H9 (cell line): ENCODE data around the gene DUS4L. TPM values are rescaled to one million over a fixed set of nuclear protein-coding genes. Genes with fewer than 3 reads are reported as not detected.

Source experiments
- DNase-seq: peaks from one replicate; pipeline ENCODE4 v3.0.0-alpha.2; 2017
- H2AFZ ChIP-seq: one replicate; pipeline ENCODE4 v1.6.1; 2013; ENCODE audit warnings: mild to moderate bottlenecking, low read length, control low read depth, moderate library complexity
- H2AK5ac ChIP-seq: 2 replicates; pipeline ENCODE4 v1.6.1; 2013; ENCODE audit warnings: low read length, control low read depth, mixed read lengths; ENCODE audit not compliant: insufficient read length
- H2BK120ac ChIP-seq: one replicate; pipeline ENCODE4 v1.6.1; 2013; ENCODE audit warnings: low read depth, mild to moderate bottlenecking, low read length, control low read depth, inconsistent platforms; ENCODE audit not compliant: poor library complexity, severe bottlenecking
- H2BK12ac ChIP-seq: 2 replicates; pipeline ENCODE4 v1.6.1; 2013; ENCODE audit warnings: low read length, control low read depth, mixed read lengths, low read depth; ENCODE audit not compliant: insufficient read length
- H2BK15ac ChIP-seq: 2 replicates; pipeline ENCODE4 v1.6.1; 2013; ENCODE audit warnings: low read depth, low read length, control low read depth
- H2BK20ac ChIP-seq: one replicate; pipeline ENCODE4 v1.6.1; 2013; ENCODE audit warnings: low read depth, mild to moderate bottlenecking, low read length, control low read depth, inconsistent platforms; ENCODE audit not compliant: poor library complexity, severe bottlenecking
- H2BK5ac ChIP-seq: 2 replicates; pipeline ENCODE4 v1.6.1; 2013; ENCODE audit warnings: low read length, control low read depth, mixed read lengths; ENCODE audit not compliant: insufficient read length
- H3K14ac ChIP-seq: 2 replicates; pipeline ENCODE4 v1.6.1; 2013; ENCODE audit warnings: low read length, control low read depth; ENCODE audit not compliant: insufficient read depth
- H3K18ac ChIP-seq: 2 replicates; pipeline ENCODE4 v1.6.1; 2013; ENCODE audit warnings: low read depth, mild to moderate bottlenecking, mixed read lengths, low read length, control low read depth; ENCODE audit not compliant: insufficient read length
- H3K23ac ChIP-seq: 2 replicates; pipeline ENCODE4 v1.6.1; 2013; ENCODE audit warnings: low read length, control low read depth, mixed read lengths, low read depth; ENCODE audit not compliant: insufficient read length
- H3K23me2 ChIP-seq: 2 replicates; pipeline ENCODE4 v1.6.1; 2013; ENCODE audit warnings: low read depth, mild to moderate bottlenecking, mixed read lengths, low read length, control low read depth; ENCODE audit not compliant: insufficient read length, poor library complexity, severe bottlenecking
- H3K27ac ChIP-seq: 2 replicates; pipeline ENCODE4 v1.5.1; 2013; ENCODE audit warnings: low read length, control low read depth, mixed read lengths, low read depth; ENCODE audit not compliant: insufficient read length
- H3K27me3 ChIP-seq: 2 replicates; pipeline ENCODE4 v1.6.1; 2013; ENCODE audit warnings: low read length, control low read depth, inconsistent platforms; ENCODE audit not compliant: insufficient read depth
- H3K4ac ChIP-seq: 2 replicates; pipeline ENCODE4 v1.6.1; 2013; ENCODE audit warnings: low read depth, mild to moderate bottlenecking, control low read depth, inconsistent platforms, low read length, moderate library complexity
- H3K4me1 ChIP-seq: 2 replicates; pipeline ENCODE4 v1.6.1; 2013; ENCODE audit warnings: low read length, control low read depth, inconsistent platforms; ENCODE audit not compliant: insufficient read depth
- H3K4me2 ChIP-seq: 2 replicates; pipeline ENCODE4 v1.6.1; 2013; ENCODE audit warnings: low read length, control low read depth, mixed read lengths; ENCODE audit not compliant: insufficient read length, insufficient read depth
- H3K56ac ChIP-seq: 2 replicates; pipeline ENCODE4 v1.6.1; 2013; ENCODE audit warnings: low read depth, mild to moderate bottlenecking, mixed read lengths, low read length, control low read depth; ENCODE audit not compliant: insufficient read length
- H3K79me1 ChIP-seq: 2 replicates; pipeline ENCODE4 v1.6.1; 2013; ENCODE audit warnings: low read depth, mild to moderate bottlenecking, moderate library complexity, low read length, control low read depth, inconsistent platforms; ENCODE audit not compliant: insufficient read depth, poor library complexity, severe bottlenecking
- H3K79me2 ChIP-seq: 2 replicates; pipeline ENCODE4 v1.6.1; 2013; ENCODE audit warnings: low read length, control low read depth, inconsistent platforms; ENCODE audit not compliant: insufficient read depth
- H3K9ac ChIP-seq: 2 replicates; pipeline ENCODE4 v1.6.1; 2013; ENCODE audit warnings: low read length, control low read depth, mixed read lengths; ENCODE audit not compliant: insufficient read length; ENCODE audit errors: extremely low read depth
- H3K9me3 ChIP-seq: one replicate; pipeline ENCODE4 v1.6.1; 2013; ENCODE audit warnings: low read depth, low read length, inconsistent platforms; ENCODE audit not compliant: control insufficient read depth
- H3T11ph ChIP-seq: one replicate; pipeline ENCODE4 v1.6.1; 2013; ENCODE audit warnings: mild to moderate bottlenecking, low read length, control low read depth, inconsistent platforms
- H4K20me1 ChIP-seq: one replicate; pipeline ENCODE4 v1.6.1; 2013; ENCODE audit not compliant: control insufficient read depth, insufficient read length, insufficient read depth
- H4K5ac ChIP-seq: 2 replicates; pipeline ENCODE4 v1.6.1; 2013; ENCODE audit warnings: low read depth, mild to moderate bottlenecking, mixed read lengths, low read length, control low read depth; ENCODE audit not compliant: insufficient read length
- H4K8ac ChIP-seq: replicated peaks from 2 replicates; pipeline ENCODE4 v1.6.1; 2013; ENCODE audit warnings: low read length, control low read depth, mixed read lengths, low read depth; ENCODE audit not compliant: insufficient read length
- H4K91ac ChIP-seq: 2 replicates; pipeline ENCODE4 v1.6.1; 2013; ENCODE audit warnings: low read depth, mild to moderate bottlenecking, moderate library complexity, mixed read lengths, low read length, control low read depth; ENCODE audit not compliant: insufficient read length
- H3K27ac Mint-ChIP-seq, 3 experiments: 2 replicates in 2 of 3; 3 replicates in 1 of 3; pipeline ENCODE4 v1.8.0; 2020 to 2021; ENCODE audit warnings: mixed read lengths in 3 of 3, mild to moderate bottlenecking in 1 of 3, moderate library complexity in 1 of 3
- H3K27me3 Mint-ChIP-seq: 2 replicates; pipeline ENCODE4 v1.8.0; 2021; ENCODE audit warnings: low read depth, mild to moderate bottlenecking, moderate library complexity, mixed read lengths
- H3K36me3 Mint-ChIP-seq, 3 experiments: 2 replicates in 2 of 3; 3 replicates in 1 of 3; pipeline ENCODE4 v1.8.0; 2020 to 2021; ENCODE audit warnings: low read depth in 3 of 3, mixed read lengths in 3 of 3; ENCODE audit not compliant: insufficient read depth in 1 of 3
- H3K4me1 Mint-ChIP-seq, 2 experiments: 2 replicates each; pipeline ENCODE4 v1.8.0; 2020; ENCODE audit warnings: mixed read lengths in 2 of 2
- H3K4me3 Mint-ChIP-seq, 2 experiments: 2 replicates in 1 of 2; 3 replicates in 1 of 2; pipeline ENCODE4 v1.8.0; 2020 to 2021; ENCODE audit warnings: mild to moderate bottlenecking in 2 of 2, mixed read lengths in 2 of 2, moderate library complexity in 1 of 2
- H3K9me3 Mint-ChIP-seq, 2 experiments: 2 replicates in 1 of 2; 3 replicates in 1 of 2; pipeline ENCODE4 v1.8.0; 2020; ENCODE audit warnings: mild to moderate bottlenecking in 2 of 2, mixed read lengths in 2 of 2, moderate library complexity in 1 of 2
- WGBS: extraction: QIAGEN DNeasy Blood & Tissue Kit; methylation state at CpG from one replicate; pipeline ENCODE4 v1.1.7; 2013; ENCODE audit warnings: missing lambda C conversion rate, low lambda C conversion rate, mixed read lengths; ENCODE audit not compliant: insufficient read length; ENCODE audit errors: extremely low coverage; 5-methylcytosine and 5-hydroxymethylcytosine counted together
- total RNA-seq: library from RNA; stranded (reverse); gene quantifications from 2 replicates; pipeline ENCODE4 v1.2.1, GENCODE V29; 2021
- TF ChIP-seq, protein P1 (sequence below): fragments of 200-600 bp; sonication (generic); conservative IDR thresholded peaks from 3 replicates; pipeline ENCODE4 v1.8.0; 2021; ENCODE audit warnings: antibody characterized with exemption, mild to moderate bottlenecking

Gene DUS4L
- total RNA-seq, 1 experiment from 2014 or later = 10.8 TPM

DNA sequence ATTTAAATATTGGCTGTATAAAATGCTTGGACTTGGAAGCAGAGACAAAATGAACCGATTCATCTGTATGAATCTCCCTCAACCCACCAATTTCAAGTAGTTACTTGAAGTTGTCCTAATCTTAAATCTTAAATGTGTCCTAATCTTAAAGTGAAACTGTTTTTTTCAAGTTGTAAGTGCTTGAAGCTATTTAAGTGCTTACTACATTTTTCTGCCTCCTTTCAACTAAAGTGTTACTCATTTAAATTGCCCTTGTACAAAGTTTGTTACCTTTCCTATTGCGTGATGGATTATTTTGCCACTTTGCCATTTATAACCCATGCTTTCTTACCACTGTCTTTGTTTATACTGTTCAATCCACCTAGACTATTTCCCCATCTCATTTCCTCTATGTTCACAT is 19.1 kb downstream of the DUS4L start:
- peaks cover 0 to 7% (median 1%) of the 10 kb centered on the region in 3 experiments; a peak in 5 of 7 replicates for H3K36me3 Mint-ChIP-seq
- Histone ChIP-seq H4K5ac (no peak overlapping the region), H3K23ac (no peak overlapping the region), H3K4me1 (no peaks in the 10 kb centered on the region), H3K27ac (no peak overlapping the region), H3K79me2 (no peaks in the 10 kb centered on the region), H2AK5ac (no peak overlapping the region), H4K91ac (no peak overlapping the region), H2BK5ac (no peak overlapping the region), H3K14ac (no peak overlapping the region), H3K4ac (no peak overlapping the region), H3K9me3 (no peaks in the 10 kb centered on the region), H3K27me3 (no peaks in the 10 kb centered on the region), H3T11ph (no peak overlapping the region), H4K20me1 (no peaks in the 10 kb centered on the region), H2BK20ac (no peak overlapping the region), H3K4me2 (no peak overlapping the region), H3K79me1 (no peaks in the 10 kb centered on the region), H4K8ac (no peak overlapping the region), H2BK120ac (no peak overlapping the region), H3K18ac (no peak overlapping the region), H3K9ac (no peak overlapping the region), H3K56ac (no peak overlapping the region), H2BK12ac (no peak overlapping the region), H3K23me2 (peaks cover 4% of the 10 kb centered on the region), H2BK15ac (no peak overlapping the region), H2AFZ (no peak overlapping the region)
- no peak overlapping the region for H3K27ac Mint-ChIP-seq
- no peak for DNase-seq
- TF ChIP-seq, protein P1, sequence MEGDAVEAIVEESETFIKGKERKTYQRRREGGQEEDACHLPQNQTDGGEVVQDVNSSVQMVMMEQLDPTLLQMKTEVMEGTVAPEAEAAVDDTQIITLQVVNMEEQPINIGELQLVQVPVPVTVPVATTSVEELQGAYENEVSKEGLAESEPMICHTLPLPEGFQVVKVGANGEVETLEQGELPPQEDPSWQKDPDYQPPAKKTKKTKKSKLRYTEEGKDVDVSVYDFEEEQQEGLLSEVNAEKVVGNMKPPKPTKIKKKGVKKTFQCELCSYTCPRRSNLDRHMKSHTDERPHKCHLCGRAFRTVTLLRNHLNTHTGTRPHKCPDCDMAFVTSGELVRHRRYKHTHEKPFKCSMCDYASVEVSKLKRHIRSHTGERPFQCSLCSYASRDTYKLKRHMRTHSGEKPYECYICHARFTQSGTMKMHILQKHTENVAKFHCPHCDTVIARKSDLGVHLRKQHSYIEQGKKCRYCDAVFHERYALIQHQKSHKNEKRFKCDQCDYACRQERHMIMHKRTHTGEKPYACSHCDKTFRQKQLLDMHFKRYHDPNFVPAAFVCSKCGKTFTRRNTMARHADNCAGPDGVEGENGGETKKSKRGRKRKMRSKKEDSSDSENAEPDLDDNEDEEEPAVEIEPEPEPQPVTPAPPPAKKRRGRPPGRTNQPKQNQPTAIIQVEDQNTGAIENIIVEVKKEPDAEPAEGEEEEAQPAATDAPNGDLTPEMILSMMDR = no peak
- no CpG with 5 or more reads among the region's 2 CpGs for WGBS
- no peaks in the 10 kb centered on the region for H3K4me1 Mint-ChIP-seq
- H3K4me3 Mint-ChIP-seq = no peak overlapping the region
- no peaks in the 10 kb centered on the region for H3K9me3 Mint-ChIP-seq
- H3K27me3 Mint-ChIP-seq = no peaks in the 10 kb centered on the region
